Parathyroid adenoma (tissue), 2 donors: ENCODE measurements around the gene SEC31A.

Source experiments
- H2AFZ ChIP-seq: fragments of 300-600 bp; sonication (generic); one replicate; pipeline ENCODE4 v1.7.0; 2017; ENCODE audit warnings: antibody characterized with exemption, mild to moderate bottlenecking
- H3K27ac ChIP-seq: fragments of 300-600 bp; sonication (generic); one replicate; pipeline ENCODE4 v1.7.0; 2017
- H3K27me3 ChIP-seq: fragments of 300-600 bp; sonication (generic); one replicate; pipeline ENCODE4 v1.7.0; 2017; ENCODE audit warnings: low read length; ENCODE audit not compliant: control insufficient read depth, insufficient read depth
- H3K36me3 ChIP-seq: fragments of 300-600 bp; sonication (generic); one replicate; pipeline ENCODE4 v1.7.0; 2017; ENCODE audit warnings: low read length; ENCODE audit not compliant: control insufficient read depth, insufficient read depth
- H3K4me1 ChIP-seq: fragments of 300-600 bp; sonication (generic); one replicate; pipeline ENCODE4 v1.7.0; 2017; ENCODE audit warnings: control low read depth
- H3K4me2 ChIP-seq: fragments of 300-600 bp; sonication (generic); one replicate; pipeline ENCODE4 v1.7.0; 2017; ENCODE audit warnings: low read length
- H3K4me3 ChIP-seq: fragments of 300-600 bp; sonication (generic); one replicate; pipeline ENCODE4 v1.7.0; 2017; ENCODE audit warnings: low read depth, low read length
- H3K79me2 ChIP-seq: fragments of 300-600 bp; sonication (generic); one replicate; pipeline ENCODE4 v1.7.0; 2017; ENCODE audit warnings: control low read depth
- H3K9ac ChIP-seq: fragments of 300-600 bp; sonication (generic); one replicate; pipeline ENCODE4 v1.7.0; 2017; ENCODE audit warnings: mild to moderate bottlenecking
- H3K9me3 ChIP-seq: fragments of 300-600 bp; sonication (generic); one replicate; pipeline ENCODE4 v1.7.0; 2017; ENCODE audit warnings: low read length; ENCODE audit not compliant: control insufficient read depth
- TF ChIP-seq, protein P1 (sequence below): fragments of 300-600 bp; sonication (generic); IDR thresholded peaks from one replicate; pipeline ENCODE4 v1.7.0; 2017; ENCODE audit warnings: antibody characterized with exemption, mild to moderate bottlenecking
- donor health status: primary hyperparathyroidism.

SEC31A gene

DNA sequence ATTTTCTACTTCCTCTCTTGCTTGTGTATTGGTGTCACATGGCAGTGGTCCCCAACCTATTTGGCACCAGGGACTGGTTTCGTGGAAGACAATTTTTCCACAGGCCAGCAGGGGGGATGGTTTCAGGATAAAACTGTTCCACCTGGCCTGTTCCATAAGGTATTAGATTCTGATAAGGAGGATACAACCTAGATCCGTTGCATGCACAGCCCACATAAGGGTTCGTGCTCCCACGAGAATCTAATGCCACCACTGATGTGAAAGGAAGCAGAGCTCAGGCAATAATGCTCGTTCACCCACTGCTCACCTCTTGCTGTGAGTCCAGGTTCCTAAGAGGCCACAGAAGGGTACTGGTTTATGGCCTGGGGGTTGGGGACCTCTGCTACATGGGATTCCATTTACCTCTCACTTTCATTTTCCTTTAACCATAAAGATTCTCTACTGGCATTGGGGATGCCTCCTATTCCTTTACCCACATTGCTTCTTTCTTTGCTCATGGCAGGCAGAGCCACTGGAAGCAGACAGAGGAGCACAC is 38.1 kb downstream of the SEC31A start:
- Histone ChIP-seq H3K4me2 (no peak overlapping the region), H3K27ac (no peak overlapping the region), H3K9ac (no peak overlapping the region), H3K79me2 (no peaks in the 10 kb centered on the region), H3K4me3 (no peak overlapping the region), H3K9me3 (no peaks in the 10 kb centered on the region), H2AFZ (no peak overlapping the region), H3K4me1 (no peaks in the 10 kb centered on the region), H3K27me3 (no peaks in the 10 kb centered on the region), H3K36me3 (no peaks in the 10 kb centered on the region)
- TF ChIP-seq, protein P1, sequence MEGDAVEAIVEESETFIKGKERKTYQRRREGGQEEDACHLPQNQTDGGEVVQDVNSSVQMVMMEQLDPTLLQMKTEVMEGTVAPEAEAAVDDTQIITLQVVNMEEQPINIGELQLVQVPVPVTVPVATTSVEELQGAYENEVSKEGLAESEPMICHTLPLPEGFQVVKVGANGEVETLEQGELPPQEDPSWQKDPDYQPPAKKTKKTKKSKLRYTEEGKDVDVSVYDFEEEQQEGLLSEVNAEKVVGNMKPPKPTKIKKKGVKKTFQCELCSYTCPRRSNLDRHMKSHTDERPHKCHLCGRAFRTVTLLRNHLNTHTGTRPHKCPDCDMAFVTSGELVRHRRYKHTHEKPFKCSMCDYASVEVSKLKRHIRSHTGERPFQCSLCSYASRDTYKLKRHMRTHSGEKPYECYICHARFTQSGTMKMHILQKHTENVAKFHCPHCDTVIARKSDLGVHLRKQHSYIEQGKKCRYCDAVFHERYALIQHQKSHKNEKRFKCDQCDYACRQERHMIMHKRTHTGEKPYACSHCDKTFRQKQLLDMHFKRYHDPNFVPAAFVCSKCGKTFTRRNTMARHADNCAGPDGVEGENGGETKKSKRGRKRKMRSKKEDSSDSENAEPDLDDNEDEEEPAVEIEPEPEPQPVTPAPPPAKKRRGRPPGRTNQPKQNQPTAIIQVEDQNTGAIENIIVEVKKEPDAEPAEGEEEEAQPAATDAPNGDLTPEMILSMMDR, result no peak

DNA sequence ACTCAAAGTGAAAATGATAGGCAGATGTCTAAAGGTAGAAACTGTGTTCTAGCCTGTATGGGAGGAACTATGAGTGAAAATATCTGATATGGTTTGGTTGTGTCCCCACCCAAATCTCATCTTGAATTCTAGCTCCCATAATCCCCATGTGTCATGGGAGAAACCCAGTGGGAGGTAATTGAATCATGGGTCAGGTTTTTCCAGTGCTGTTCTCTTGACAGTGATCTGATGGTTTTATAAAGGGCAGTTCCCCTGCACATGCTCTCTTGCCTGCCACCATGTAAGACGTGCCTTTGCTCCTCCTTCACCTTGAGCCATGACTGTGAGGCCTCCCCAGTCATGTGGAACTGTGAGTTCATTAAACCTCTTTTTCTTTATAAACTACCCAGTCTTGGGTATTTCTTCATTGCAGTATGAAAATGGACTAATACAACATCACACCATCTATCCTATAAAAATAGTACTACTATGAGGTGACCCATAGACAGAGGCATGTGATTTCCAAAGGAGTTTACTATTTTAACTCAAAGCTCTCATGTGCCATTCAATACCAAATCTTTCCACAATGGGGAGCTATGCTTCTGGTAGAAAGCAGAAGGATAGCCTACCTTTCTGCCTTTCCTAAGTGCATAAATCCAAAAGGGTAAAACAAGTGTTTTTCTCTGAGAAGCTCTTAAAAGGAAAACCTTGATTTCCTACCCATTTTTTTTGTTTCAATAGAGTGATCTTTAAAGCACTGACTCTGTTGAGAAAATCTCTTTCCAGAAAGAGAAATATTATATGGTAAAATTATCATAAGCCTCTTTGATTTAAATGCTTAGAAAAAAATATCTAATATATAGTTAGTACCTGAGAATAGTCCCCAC is 38.8 kb downstream of the SEC31A start:
- H3K4me1 ChIP-seq, result no peaks in the 10 kb centered on the region
- H3K9me3 ChIP-seq, result no peaks in the 10 kb centered on the region
- TF ChIP-seq, protein P1, result no peak
- H3K36me3 ChIP-seq, result no peaks in the 10 kb centered on the region
- no peak overlapping the region for H3K4me3 ChIP-seq
- H3K27ac ChIP-seq, result no peak overlapping the region
- no peaks in the 10 kb centered on the region for H3K27me3 ChIP-seq
- H3K4me2 ChIP-seq, result no peak overlapping the region
- no peak overlapping the region for H2AFZ ChIP-seq
- H3K79me2 ChIP-seq, result no peaks in the 10 kb centered on the region
- no peak overlapping the region for H3K9ac ChIP-seq

DNA sequence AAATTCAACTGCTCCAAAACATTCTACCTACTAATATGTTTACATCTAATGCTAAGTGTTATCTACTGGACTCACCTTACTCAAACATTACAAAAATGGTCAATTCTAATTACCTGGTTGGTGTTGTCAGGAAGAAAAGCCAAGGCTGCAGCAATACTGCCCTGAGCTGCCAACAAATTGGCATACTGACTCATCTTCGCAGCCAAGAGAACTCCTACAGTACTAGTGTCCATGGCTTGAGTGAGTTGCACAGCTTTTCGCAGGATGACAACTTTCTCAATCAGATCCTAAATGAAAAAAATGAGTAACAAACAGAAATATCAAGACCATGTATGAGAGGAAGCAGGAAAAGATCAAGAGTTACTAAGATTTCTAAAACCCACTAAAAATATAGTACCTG is 39.6 kb downstream of the SEC31A start:
- no peak overlapping the region for H3K27ac ChIP-seq
- no peaks in the 10 kb centered on the region for H3K79me2 ChIP-seq
- no peak overlapping the region for H2AFZ ChIP-seq
- H3K9ac ChIP-seq, result no peak overlapping the region
- no peak overlapping the region for H3K4me3 ChIP-seq
- no peaks in the 10 kb centered on the region for H3K27me3 ChIP-seq
- no peaks in the 10 kb centered on the region for H3K36me3 ChIP-seq
- H3K4me2 ChIP-seq, result no peak overlapping the region
- no peaks in the 10 kb centered on the region for H3K9me3 ChIP-seq
- TF ChIP-seq, protein P1, result no peak
- no peaks in the 10 kb centered on the region for H3K4me1 ChIP-seq

DNA sequence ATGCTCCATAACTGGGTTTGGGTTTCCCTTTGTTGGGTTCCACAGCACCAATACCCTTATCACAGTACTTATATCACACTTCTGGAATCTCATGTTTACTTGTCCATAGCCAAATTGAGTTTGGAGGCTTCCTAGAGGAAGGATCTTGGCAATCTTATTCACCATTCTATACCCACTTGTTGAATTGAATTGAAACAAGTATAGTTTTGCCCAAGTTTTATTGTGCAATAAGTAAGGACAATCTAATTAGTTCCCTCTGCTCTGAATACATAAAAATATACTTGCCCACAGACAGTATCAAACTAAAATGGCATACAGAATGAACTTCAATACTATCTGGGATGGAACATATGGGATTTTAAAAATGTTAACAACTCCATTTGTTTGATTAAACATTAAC is 40.3 kb downstream of the SEC31A start:
- no peak overlapping the region for H3K4me2 ChIP-seq
- no peaks in the 10 kb centered on the region for H3K27me3 ChIP-seq
- H2AFZ ChIP-seq, result no peak overlapping the region
- TF ChIP-seq, protein P1, result no peak
- no peaks in the 10 kb centered on the region for H3K79me2 ChIP-seq
- H3K9me3 ChIP-seq, result no peaks in the 10 kb centered on the region
- H3K36me3 ChIP-seq, result no peaks in the 10 kb centered on the region
- no peaks in the 10 kb centered on the region for H3K4me1 ChIP-seq
- H3K9ac ChIP-seq, result no peak overlapping the region
- no peak overlapping the region for H3K4me3 ChIP-seq
- H3K27ac ChIP-seq, result no peak overlapping the region

DNA sequence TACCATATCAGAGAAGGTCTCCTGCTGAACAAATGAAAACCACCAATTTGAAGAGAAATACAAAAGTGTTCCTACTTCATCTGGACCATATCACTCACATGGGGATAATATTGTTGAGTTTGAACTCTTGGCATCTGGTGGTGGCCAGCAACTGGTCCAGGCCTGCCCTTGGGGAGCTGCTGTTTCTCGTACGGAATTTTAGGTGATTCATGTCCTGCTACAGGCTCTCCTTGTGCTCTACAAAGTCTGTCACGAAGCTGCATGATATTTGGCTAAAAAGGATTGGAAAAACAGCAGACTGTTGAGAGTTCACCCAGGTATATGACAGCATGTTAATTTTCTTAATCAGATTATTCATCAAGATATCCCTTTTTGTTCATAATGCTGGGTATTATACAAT is 42.2 kb downstream of the SEC31A start:
- no peaks in the 10 kb centered on the region for H3K4me1 ChIP-seq
- TF ChIP-seq, protein P1, result no peak
- H3K79me2 ChIP-seq, result no peaks in the 10 kb centered on the region
- H3K9me3 ChIP-seq, result no peaks in the 10 kb centered on the region
- H3K9ac ChIP-seq, result no peak overlapping the region
- no peak overlapping the region for H3K4me3 ChIP-seq
- no peaks in the 10 kb centered on the region for H3K27me3 ChIP-seq
- no peaks in the 10 kb centered on the region for H3K36me3 ChIP-seq
- no peak overlapping the region for H3K4me2 ChIP-seq
- H2AFZ ChIP-seq, result no peak overlapping the region
- no peak overlapping the region for H3K27ac ChIP-seq
